ENCODE measurements around the gene MMP25. TPM values are rescaled to one million over a fixed set of nuclear protein-coding genes. Genes with fewer than 3 reads are reported as not detected.

The MMP25 gene
- polyA plus RNA-seq, 3 donors = 1.4 to 2.9 (median 1.9) TPM

GRCh38 chr16:3026609-3027488, 19.5 kb upstream of the MMP25 start:
- no peak for DNase-seq (ENCODE audit: extremely low read depth in 1 of 11, low read depth in 9 of 11, low spot score in 4 of 11)

- no peak for DNase-seq (ENCODE audit: extremely low read depth in 1 of 11, low read depth in 9 of 11, low spot score in 4 of 11)
These were observed 18.9 kb upstream of the MMP25 start for GRCh38 chr16:3027489-3027795.

DNA sequence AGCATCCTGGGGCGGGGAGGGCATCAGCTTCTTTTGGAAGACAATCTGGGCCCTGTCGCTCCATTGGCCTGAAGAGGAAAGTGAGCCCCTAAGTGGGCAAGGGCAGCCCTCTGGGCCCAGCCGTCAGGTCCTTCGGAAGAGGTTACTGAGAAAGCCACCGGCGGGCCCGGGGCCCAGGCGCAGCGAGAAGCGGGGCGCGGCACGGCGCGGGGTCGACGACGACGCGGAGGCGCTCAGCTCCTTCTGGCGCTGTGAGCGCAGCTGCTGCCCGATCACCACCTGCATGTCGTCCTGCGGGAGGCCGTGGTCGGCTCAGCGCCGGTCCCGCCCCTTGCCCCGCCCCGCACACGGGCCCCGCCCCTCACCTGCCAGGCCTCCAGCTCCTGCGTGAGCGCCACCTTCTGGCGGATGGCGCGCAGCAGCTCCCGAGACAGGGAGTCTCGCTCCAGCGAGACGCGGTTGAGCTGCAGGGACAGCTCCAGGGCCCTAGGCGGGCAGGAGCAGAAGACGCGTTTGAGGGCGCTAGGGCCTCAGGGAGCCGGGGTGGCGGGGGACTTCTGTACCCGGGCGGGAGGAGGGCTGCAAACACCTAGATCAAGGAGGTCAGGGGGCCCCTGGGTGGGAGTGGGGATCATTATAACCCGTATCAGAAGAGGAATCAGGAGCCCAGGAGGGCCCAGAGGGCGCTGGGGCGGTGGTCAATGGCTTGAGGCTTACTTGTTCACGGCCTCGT, 18.2 kb upstream of the MMP25 start:
- peak in 3 of 11 donors; percentile 80 to 83 (median 82) for DNase-seq (ENCODE audit: extremely low read depth in 1 of 11, low read depth in 9 of 11, low spot score in 4 of 11)

DNA sequence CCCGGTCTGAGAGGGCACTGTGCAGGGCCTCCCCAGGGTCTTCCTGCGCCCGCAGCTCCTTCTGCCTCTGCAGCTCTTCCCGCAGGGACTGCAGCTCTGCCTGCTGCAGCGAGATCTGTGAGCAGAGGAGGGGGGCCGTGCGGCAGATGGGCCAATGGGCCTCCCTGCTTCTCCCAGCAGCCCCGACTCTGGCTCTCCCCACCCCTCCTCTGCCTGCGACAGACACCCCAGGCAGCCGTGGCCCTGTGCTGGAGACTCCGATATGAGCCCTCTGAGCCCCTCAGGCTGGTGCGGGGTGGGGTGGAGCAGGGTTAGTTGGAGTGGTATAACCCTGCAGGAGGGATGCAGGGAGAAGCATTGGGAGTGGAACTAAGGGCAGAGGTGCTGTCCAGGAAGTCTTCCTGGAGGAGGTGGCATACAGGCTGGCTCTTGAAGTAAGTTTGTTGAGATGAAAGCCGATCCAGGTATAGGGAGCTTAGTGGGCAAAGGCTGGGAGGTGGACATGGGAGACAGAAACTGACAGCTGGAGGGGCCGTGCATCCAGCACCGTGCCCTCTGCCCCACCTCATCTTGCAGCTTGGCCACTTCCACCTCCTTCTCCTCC, 17.5 kb upstream of the MMP25 start:
- no peak for DNase-seq (ENCODE audit: extremely low read depth in 1 of 11, low read depth in 9 of 11, low spot score in 4 of 11)

DNA sequence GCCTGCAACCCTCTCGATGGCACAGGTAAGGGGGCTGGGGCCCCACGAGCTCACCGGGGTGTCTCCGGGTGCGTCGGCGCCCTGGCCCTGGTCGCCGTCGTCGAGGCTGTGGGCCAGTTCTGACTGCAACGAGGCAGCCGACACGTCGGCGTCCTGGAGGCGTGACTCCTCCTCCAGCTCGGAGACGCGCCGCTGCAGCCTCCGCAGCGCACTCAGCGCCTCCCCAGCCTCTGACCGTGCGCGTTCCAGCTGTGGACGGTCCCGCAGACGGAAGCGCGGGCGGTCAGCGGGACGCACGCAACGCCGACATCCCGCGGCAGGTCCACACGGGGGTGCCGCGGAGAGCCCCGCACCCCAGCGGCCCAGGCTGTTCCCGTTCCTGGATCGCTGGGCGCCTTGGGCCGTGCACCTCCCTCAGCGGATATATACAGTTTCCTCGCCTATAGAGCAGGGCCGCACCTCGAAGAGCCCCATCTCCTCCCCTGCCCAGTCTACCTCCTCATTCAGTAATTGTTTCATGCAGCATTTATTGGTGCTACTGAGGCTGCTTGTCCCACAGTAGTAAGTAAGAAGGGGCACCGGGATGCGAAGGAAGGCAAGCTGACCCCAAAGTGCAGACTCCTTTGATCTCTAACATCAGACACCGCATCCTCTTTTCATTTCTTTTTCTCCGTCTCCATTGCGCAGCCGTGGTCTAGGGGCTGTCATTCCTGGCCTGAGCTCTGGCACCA, 16.7 kb upstream of the MMP25 start:
- DNase-seq (ENCODE audit: extremely low read depth in 1 of 11, low read depth in 9 of 11, low spot score in 4 of 11) = no peak

GRCh38 chr16:3030222-3031212, 15.8 kb upstream of the MMP25 start:
- DNase-seq (ENCODE audit: extremely low read depth in 1 of 11, low read depth in 9 of 11, low spot score in 4 of 11) = no peak

DNA sequence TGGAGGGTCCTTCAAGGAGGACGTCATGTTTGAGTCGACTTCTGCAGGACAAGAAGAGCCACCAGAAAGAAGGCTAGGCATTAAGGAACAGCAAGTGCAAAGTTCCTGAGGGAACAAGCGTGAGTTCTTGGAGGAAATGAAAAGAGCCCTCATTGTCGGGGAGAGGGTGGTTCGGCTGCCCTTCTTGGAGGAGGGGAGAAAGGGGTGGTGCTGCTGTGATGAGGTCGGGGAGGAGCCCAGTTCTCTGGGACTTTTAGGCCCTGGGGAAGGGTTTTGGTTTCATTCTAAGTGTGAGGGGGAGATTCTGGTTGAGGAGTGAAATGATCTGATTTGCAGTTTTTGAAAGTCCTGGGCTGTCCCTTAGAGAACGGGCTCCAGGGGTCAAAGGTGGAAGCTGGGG, 13.7 kb upstream of the MMP25 start:
- no peak for DNase-seq (ENCODE audit: extremely low read depth in 1 of 11, low read depth in 9 of 11, low spot score in 4 of 11)

GRCh38 chr16:3035289-3035971, 10.9 kb upstream of the MMP25 start:
- DNase-seq (ENCODE audit: extremely low read depth in 1 of 11, low read depth in 9 of 11, low spot score in 4 of 11) = no peak

DNA sequence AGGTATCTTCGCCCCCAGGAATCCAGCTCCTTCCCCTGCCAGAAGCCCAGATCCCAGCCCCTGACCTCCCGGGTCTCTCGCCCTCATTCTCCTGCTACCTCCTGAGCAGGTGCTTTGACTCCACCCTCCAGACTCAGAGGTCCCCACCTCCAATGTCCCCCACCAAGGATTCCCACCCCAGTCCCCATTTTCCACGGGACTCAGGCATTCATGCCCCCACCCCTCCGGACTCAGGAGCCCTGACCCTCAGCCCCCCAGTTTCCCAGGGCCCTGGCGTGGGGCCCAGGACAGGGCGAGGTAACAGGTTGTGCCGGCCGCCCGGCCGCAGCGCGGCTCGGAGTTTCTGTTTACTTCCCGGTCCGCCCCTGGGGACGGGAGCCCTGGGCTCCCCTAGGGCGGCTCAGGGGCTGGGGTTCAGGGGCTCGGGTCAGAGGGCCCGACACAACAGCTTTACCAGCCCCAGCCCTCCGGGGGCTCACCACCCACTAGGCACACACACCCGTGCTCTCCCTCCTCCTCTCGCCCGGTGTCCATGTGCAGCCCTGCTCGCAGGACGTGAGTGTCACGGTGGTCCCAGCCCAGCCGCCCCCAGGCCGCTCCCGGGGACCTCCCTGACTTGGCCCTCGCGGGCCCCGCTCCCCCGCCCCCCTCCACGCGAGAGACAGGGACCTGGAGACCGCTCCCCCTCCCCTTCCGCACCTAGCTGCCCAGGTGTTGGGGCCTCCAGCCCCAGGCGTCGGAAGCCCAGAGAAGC, 10.2 kb upstream of the MMP25 start:
- DNase-seq (ENCODE audit: extremely low read depth in 1 of 11, low read depth in 9 of 11, low spot score in 4 of 11) = no peak

DNA sequence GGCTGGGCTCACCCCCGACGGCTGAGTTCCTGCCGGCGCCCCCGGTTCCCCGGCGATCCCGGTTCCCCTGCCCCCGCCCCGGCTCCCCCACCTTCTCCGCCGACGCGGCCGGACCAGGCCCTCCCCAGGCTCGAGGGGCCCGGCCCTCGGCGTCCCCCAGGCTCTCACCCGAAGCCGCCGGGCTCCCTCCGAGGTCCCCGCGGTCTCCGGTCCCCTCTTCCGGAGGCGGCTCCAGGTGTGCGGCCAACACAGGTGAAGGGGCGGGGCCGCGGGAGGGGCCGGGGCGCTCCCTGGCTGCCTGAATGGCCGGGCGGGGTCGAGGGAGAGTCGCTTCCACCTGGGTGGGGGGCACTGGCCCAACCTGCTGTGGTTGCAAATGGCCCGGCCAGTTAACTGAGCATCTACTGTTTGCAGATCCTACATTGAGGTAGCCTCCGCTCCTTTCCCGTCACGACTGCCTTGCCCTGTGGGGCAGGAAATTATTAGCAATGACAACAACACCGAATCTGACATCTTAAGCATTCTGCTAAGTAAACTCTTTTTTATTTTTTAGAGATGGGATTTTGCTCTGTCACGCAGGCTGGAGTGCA, 9.5 kb upstream of the MMP25 start, which contains the start of gene BICDL2:
BICDL2 (minus strand) TSS at position 219 of the 590 bp plus-strand sequence. CDS start 1,448 bp downstream, outside the sequence.
- DNase-seq (ENCODE audit: extremely low read depth in 1 of 11, low read depth in 9 of 11, low spot score in 4 of 11) = no peak

- no peak for DNase-seq (ENCODE audit: extremely low read depth in 1 of 11, low read depth in 9 of 11, low spot score in 4 of 11)
These were observed 8.1 kb upstream of the MMP25 start for GRCh38 chr16:3038256-3038655.

- DNase-seq (ENCODE audit: extremely low read depth in 1 of 11, low read depth in 9 of 11, low spot score in 4 of 11) = no peak
These were observed 7.5 kb upstream of the MMP25 start for GRCh38 chr16:3038896-3039295.

- DNase-seq (ENCODE audit: extremely low read depth in 1 of 11, low read depth in 9 of 11, low spot score in 4 of 11) = no peak
These were observed 4.0 kb upstream of the MMP25 start for GRCh38 chr16:3042376-3042775.

- DNase-seq (ENCODE audit: extremely low read depth in 1 of 11, low read depth in 9 of 11, low spot score in 4 of 11) = no peak
These were observed 1.7 kb upstream of the MMP25 start for GRCh38 chr16:3044708-3045107.

DNA sequence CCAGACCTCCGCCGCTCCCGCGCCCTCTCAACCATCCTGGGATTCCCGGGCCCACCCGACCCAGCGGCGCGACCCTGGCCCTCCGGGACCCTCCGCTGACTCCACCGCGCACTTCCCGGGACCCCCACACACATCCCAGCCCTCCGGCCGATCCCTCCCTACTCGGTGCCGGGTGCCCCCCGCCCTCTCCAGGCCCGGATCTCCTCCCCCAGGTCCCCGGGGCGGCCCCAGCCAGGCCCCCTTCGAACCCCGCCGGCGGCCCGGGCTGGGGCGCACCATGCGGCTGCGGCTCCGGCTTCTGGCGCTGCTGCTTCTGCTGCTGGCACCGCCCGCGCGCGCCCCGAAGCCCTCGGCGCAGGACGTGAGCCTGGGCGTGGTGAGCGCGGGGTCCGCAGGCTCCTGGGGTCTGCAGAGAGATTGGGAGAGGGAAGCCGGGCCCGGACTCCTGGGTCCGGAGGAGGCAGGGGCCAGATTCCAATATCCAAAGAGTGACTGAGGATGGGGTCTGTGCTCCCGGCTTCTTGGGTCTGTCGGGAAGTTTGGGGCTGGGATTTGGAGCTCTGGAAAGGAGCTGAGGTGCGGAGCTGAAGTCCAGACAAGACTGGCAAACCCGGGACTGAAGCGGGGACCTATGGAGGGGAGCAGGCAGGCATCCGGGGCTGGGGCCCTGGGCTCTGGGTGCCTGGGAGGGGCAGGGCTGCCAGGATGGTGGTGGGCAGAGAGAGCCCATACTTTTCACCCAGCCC, 453 bp downstream of the MMP25 start:
- no peak for DNase-seq (ENCODE audit: extremely low read depth in 1 of 11, low read depth in 9 of 11, low spot score in 4 of 11)

- no peak for DNase-seq (ENCODE audit: extremely low read depth in 1 of 11, low read depth in 9 of 11, low spot score in 4 of 11)
These were observed 993 bp downstream of the MMP25 start for GRCh38 chr16:3047387-3047720.

Data from renal cortex interstitium (tissue), 11 donors.